Stimulated activated CD8-positive, alpha-beta memory T cell treated with anti-CD3 and anti-CD28 coated beads, Interleukin-7, amount 100 ng/mL, for 4 hours (primary cell): ENCODE results near the gene DCAF4.
"Not testable (repeated sequence)": the region's sequence is repeated elsewhere in the genome, so short reads cannot be mapped to it uniquely, and the experiment has no call there.

Source experiments
- DNase-seq, 2 donors: peaks; one replicate each; pipeline ENCODE4 v3.0.0-alpha.2; 2020; ENCODE audit warnings: low read depth in 2 of 2

DCAF4 gene

GRCh38 chr14:72970824-72971434 is 44.7 kb downstream of the DCAF4 start:
- no peak for DNase-seq

- no peak for DNase-seq
Observed at GRCh38 chr14:72974661-72975060, 48.4 kb downstream of the DCAF4 start.

DNA sequence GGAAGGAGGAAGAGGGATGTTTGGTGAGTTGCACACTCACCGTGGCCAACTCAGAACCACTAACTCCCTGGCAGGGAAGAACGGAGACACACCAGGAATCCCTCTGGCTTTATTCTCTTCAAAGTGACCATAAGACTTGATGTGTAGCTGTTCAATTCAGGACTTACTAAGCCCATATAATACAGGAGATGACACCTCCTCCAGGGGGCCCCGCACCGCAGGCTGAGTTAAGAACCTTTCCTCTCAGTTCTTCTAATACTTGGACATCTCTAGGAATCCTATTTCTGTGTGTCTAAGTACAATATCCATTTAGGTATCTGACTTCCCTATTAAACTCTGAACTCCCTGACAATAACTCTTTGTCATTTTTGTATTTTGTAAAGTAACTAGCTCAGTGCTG is 49.5 kb downstream of the DCAF4 start:
- DNase-seq, result no peak

- no peak for DNase-seq
Observed at GRCh38 chr14:72978856-72979255, 52.6 kb downstream of the DCAF4 start.

DNA sequence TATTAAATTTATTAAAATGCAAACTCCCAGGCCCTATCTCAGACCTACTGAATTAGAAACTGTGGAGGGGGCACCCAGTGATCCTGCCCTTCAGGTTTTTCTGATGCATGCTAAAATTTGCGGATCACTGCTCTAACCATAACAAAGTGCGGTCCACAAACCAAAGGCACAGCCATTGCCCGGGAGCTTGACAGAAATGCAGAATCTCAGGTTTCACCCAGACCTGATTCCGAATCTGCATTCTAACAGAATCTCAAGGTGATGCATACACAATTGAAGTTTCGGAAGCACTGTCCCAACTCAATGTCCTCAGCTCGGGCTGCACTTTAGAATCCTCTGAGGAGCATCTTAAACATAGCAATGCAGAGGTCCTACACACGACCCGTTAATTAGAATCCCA is 54.6 kb downstream of the DCAF4 start:
- DNase-seq, result no peak

GRCh38 chr14:72982146-72982708 is 56.0 kb downstream of the DCAF4 start:
- DNase-seq, result no peak

GRCh38 chr14:72986214-72986613 is 60.0 kb downstream of the DCAF4 start:
- DNase-seq, result no peak

GRCh38 chr14:72986857-72987256 is 60.6 kb downstream of the DCAF4 start:
- DNase-seq, result no peak

GRCh38 chr14:72990171-72990570 is 63.9 kb downstream of the DCAF4 start:
- DNase-seq, result no peak

- DNase-seq, result no peak
Observed at GRCh38 chr14:72996916-72997315, 70.7 kb downstream of the DCAF4 start.

- DNase-seq, result no peak
Observed at GRCh38 chr14:72998252-72998903, 72.1 kb downstream of the DCAF4 start.

GRCh38 chr14:72999316-72999715 is 73.1 kb downstream of the DCAF4 start:
- DNase-seq, result no peak

DNA sequence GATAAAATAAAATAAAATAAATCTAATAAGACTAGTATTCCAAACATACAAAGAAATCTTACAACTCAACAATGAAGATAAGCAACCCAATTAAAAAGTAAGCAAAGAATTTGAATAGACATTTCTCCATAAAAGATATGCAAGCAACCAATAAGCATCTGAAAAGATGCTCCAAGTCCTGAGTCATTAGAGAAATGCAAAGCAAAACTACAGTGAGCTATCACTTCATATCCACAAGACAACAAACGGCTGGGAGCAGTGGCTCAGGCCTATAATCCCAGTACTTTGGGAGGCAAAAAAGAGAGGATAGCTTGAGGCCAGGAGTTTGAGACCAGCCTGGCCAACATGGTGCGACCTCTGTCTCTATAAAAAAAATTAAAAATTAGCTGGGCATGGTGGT is 73.8 kb downstream of the DCAF4 start:
- no peak for DNase-seq

DNA sequence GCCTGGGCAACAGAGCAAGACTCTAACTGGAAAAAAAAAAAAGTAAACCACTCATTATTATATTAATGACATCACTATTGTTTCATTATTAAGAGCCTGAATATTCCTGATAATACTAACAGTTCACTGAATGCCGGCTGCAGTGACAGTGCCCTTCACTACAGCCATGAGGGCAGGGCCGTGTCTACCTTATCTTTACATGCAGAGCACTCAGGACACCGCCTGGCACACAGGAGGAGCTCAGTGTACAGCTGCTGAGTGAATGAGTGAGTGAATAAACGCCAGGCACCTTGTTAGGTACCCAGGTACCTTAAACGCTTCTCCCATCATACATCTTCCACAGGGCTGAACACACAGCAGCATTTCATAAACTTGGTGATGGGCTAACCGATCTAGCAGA is 77.4 kb downstream of the DCAF4 start:
- DNase-seq, result no peak

GRCh38 chr14:73004641-73005040 is 78.4 kb downstream of the DCAF4 start:
- not testable (repeated sequence) for DNase-seq

DNA sequence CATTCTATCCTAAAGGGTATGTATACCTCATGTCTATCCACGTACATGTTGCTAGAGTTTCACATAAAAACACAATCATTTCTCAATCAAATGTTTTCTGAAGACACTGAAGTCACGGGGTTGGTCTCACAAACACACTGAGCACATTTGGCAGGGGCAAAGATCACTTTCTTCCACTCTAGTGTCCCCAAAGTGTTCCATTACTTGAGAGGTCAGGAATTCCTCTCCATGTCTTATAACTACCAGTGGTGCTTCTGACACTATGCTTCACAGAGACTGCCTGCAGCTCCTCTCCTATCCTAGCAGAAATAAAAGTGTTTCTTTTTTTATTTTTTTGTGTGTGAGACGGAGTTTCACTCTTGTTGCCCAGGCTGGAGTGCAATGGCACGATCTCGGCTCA is 81.6 kb downstream of the DCAF4 start:
- DNase-seq, result no peak

DNA sequence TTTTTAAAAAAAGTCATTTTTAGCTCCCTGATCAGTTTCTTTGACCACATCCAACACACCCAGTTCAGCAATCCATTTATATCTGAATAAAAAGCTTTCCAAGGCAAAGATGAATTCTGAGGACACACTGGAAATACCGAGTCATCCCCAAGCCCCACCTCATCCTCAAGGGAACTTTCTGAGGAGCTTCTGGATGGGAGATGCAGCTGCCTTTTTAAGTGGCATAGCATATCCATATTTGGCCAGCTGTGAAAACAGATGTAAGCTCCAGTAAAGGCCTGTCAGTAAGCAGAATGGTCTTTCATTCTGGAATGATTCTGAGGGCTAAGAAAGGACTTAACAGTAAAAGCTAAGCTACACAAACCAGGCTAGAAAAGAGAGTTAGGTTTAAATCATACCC is 82.2 kb downstream of the DCAF4 start:
- no peak for DNase-seq
